Measurements from ENCODE around the gene RHOA. TPM values are rescaled to one million over a fixed set of nuclear protein-coding genes. Genes with fewer than 3 reads are reported as not detected.

The RHOA gene
- total RNA-seq, 1 experiment from 2014 or later = 497 TPM

GRCh38 chr3:49343163-49343562, 68.6 kb downstream of the RHOA start:
- CTCF ChIA-PET = no interaction called here
- DNase-seq (ENCODE audit: low read depth, low spot score) (no peak), ATAC-seq (no peak)
- no peaks in the 10 kb centered on the region for H3K9me2 ChIP-seq (ENCODE audit: insufficient read depth)
- H2AFZ ChIP-seq (ENCODE audit: low read depth, low read length, poor library complexity, severe bottlenecking) = no peak overlapping the region
- no peak overlapping the region for H3K4me3 ChIP-seq (replicated peaks in 1 of 2; ENCODE audit: low read depth in 1 of 2, low read length in 2 of 2)
- intact Hi-C loops (cut with micrococcal nuclease) = no loop called here
- H3K79me2 ChIP-seq (ENCODE audit: insufficient read depth, low read length) = peaks cover 17% of the 10 kb centered on the region
- no peak overlapping the region for H3K9ac ChIP-seq (ENCODE audit: low read length)
- H4K20me1 ChIP-seq (ENCODE audit: insufficient read depth) = no peaks in the 10 kb centered on the region
- no peak overlapping the region for H3K4me2 ChIP-seq (ENCODE audit: low read length)
- H3K27me3 ChIP-seq (ENCODE audit: insufficient read depth, low read length) = no peaks in the 10 kb centered on the region
- H3K36me3 ChIP-seq (ENCODE audit: control insufficient read depth in 1 of 2, insufficient read depth in 2 of 2, low read length in 2 of 2) = no peaks in the 10 kb centered on the region
- POLR2A ChIA-PET = interaction anchor here (0.6 kb wide), 1 partner anchor 194 kb away, joined by 4 read pairs; no protein-coding TSS in a partner anchor
- TF ChIP-seq RAD21 (IDR thresholded peaks at IDR 0.05; ENCODE audit: low read depth) (no peak), TCF7L2 (IDR thresholded peaks at IDR 0.05; ENCODE audit: borderline replicate concordance, extremely low read depth, insufficient read depth, insufficient read length) (no peak), ZNF274 (IDR thresholded peaks at IDR 0.05; ENCODE audit: low read depth, low read length) (no peak), SIN3A (IDR thresholded peaks at IDR 0.05; ENCODE audit: low read depth) (no peak), MAX (IDR thresholded peaks at IDR 0.05) (no peak), CTCF (IDR thresholded peaks at IDR 0.05 in 2 of 3, conservative IDR thresholded peaks at IDR 0.05 in 1 of 3; ENCODE audit: borderline replicate concordance in 1 of 3, insufficient read depth in 1 of 3, low read depth in 2 of 3, low read length in 2 of 3) (no peak), JUND (IDR thresholded peaks at IDR 0.05) (no peak), EZH2phosphoT487 (IDR thresholded peaks at IDR 0.05; ENCODE audit: borderline replicate concordance) (no peak), POLR2A (IDR thresholded peaks at IDR 0.05; ENCODE audit: borderline replicate concordance, extremely low read depth, insufficient read depth, insufficient read length) (no peak), CEBPB (IDR thresholded peaks at IDR 0.05; ENCODE audit: low read depth) (no peak), ELF1 (IDR thresholded peaks at IDR 0.05; ENCODE audit: borderline replicate concordance, low read depth) (no peak), REST (IDR thresholded peaks at IDR 0.05; ENCODE audit: low read depth) (no peak), SP1 (IDR thresholded peaks at IDR 0.05; ENCODE audit: low read depth) (no peak), YY1 (IDR thresholded peaks at IDR 0.05; ENCODE audit: extremely low read depth, insufficient replicate concordance, low read depth, low read length) (no peak), CBX3 (IDR thresholded peaks at IDR 0.05; ENCODE audit: low read depth) (no peak), EZH2 (IDR thresholded peaks at IDR 0.05) (no peak), ATF3 (IDR thresholded peaks at IDR 0.05) (no peak), POLR2AphosphoS5 (IDR thresholded peaks at IDR 0.05; ENCODE audit: low read depth, low read length) (no peak)
- RAD21 ChIA-PET (ENCODE audit: low non-redundant PET in 1 of 2, low total read pairs in 2 of 2, uncharacterized antibody in 2 of 2, unreplicated experiment in 2 of 2) = no interaction called here
- H3K9me3 ChIP-seq (ENCODE audit: control insufficient read depth in 1 of 2, insufficient read depth in 1 of 2, low read depth in 1 of 2, low read length in 2 of 2) = no peaks in the 10 kb centered on the region
- no peak overlapping the region for H3K27ac ChIP-seq (ENCODE audit: low read depth, low read length)
- no TSS peak for BruUV-seq (replicated peaks)
- peaks cover 15 to 34% of the 10 kb centered on the region in 2 experiments for H3K4me1 ChIP-seq (ENCODE audit: control insufficient read depth in 1 of 2, insufficient read depth in 2 of 2, low read length in 2 of 2)
